KMS-11 (cell line): ENCODE measurements around the gene GABPA.
A peak's percentile ranks its signal among the peaks of the same experiment; 100 is the strongest.

Experiments used
- H2AFZ ChIP-seq: fragments of 200-600 bp; sonication (generic); 2 replicates; pipeline ENCODE4 v1.6.1; 2016; ENCODE audit warnings: antibody characterized with exemption, mixed run types, low read depth
- H3K27ac ChIP-seq: fragments of 200-600 bp; sonication (generic); 2 replicates; pipeline ENCODE4 v1.6.1; 2016; ENCODE audit warnings: mild to moderate bottlenecking, mixed run types
- H3K27me3 ChIP-seq: fragments of 200-600 bp; sonication (generic); 2 replicates; pipeline ENCODE4 v1.6.1; 2017; ENCODE audit warnings: mild to moderate bottlenecking, low read depth, mixed run types, moderate library complexity; ENCODE audit not compliant: insufficient read depth
- H3K36me3 ChIP-seq: fragments of 200-600 bp; sonication (generic); 2 replicates; pipeline ENCODE4 v1.6.1; 2017; ENCODE audit warnings: mild to moderate bottlenecking, mixed run types; ENCODE audit not compliant: insufficient read depth
- H3K4me1 ChIP-seq: fragments of 200-600 bp; sonication (generic); 2 replicates; pipeline ENCODE4 v1.6.1; 2016; ENCODE audit warnings: mild to moderate bottlenecking, low read depth, mixed run types; ENCODE audit not compliant: poor library complexity, severe bottlenecking
- H3K4me2 ChIP-seq: fragments of 200-600 bp; sonication (generic); 2 replicates; pipeline ENCODE4 v1.7.0; 2016; ENCODE audit warnings: mild to moderate bottlenecking, mixed run types
- H3K4me3 ChIP-seq: fragments of 200-600 bp; sonication (generic); IDR thresholded peaks from 2 replicates; pipeline ENCODE4 v1.6.1; 2017; ENCODE audit warnings: low read depth, low read length, mixed read lengths; ENCODE audit not compliant: insufficient read depth
- H3K79me2 ChIP-seq: fragments of 200-600 bp; sonication (generic); 2 replicates; pipeline ENCODE4 v1.6.1; 2016; ENCODE audit warnings: low read depth, mixed run types; ENCODE audit not compliant: insufficient read depth
- H3K9ac ChIP-seq: fragments of 200-600 bp; sonication (generic); 2 replicates; pipeline ENCODE4 v1.6.1; 2016; ENCODE audit warnings: mild to moderate bottlenecking, mixed run types
- H4K20me1 ChIP-seq: fragments of 200-600 bp; sonication (generic); 2 replicates; pipeline ENCODE4 v1.6.1; 2016; ENCODE audit warnings: mild to moderate bottlenecking, mixed run types; ENCODE audit not compliant: insufficient read depth
- TF ChIP-seq, protein P1 (sequence below): fragments of 200-600 bp; sonication (generic); conservative IDR thresholded peaks from 2 replicates; pipeline ENCODE4 v1.6.1; 2017; ENCODE audit warnings: low read depth, mild to moderate bottlenecking, antibody characterized with exemption, low read length, moderate library complexity, mixed read lengths

The GABPA gene

DNA sequence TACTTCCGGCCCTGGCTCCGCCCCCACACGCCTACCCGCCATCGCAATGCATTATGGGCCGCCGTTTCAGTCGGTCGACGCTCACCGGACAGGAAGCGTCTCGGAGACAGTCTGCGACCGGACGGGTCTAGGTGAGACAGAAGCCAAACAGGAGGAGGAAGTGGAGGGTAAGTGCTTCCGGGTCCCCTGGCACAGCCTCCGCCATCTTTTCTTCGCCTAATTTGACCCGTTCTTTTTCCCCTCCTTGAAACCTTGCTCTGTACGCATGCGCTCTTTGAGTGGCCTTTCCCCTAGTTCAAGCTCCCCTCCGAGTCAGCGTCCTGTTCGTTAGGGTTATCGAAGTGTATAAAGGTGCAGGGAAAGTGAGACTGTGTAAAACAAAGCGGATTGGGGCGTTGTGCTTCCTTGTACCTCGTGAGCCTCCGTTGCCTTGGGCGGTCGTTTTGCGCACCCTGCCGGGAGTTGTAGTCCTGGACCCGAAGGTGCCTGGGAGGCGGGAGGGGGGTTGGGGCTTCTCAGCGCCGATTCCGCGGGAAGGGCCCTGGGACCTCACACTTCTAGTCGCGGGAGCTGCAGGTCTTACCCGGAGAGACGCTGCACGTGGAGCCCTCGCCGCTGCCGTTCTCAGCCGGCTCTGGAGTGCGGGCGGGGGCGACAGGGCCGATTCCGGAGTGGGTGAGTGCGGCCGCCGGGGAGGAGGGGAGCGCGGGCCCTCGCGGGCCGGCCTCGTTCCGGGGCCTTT, at the start of gene GABPA, which contains the start of gene ATP5PF:
Gene GABPA (plus strand): TSS at position 69 of the 742 bp plus-strand sequence. CDS start 6,627 bp downstream, outside the sequence.
Gene ATP5PF (minus strand): TSS at position 1 of the 742 bp plus-strand sequence. CDS start 5,110 bp downstream, outside the sequence.
- Histone ChIP-seq H3K27me3 (no peaks in the 10 kb centered on the region), H3K27ac (peak within 1 kb of the TSS; percentile 100), H3K4me3 (no peak within 1 kb of the TSS), H3K36me3 (no peaks in the 10 kb centered on the region), H3K9ac (peak within 1 kb of the TSS; percentile 99), H3K4me2 (peak within 1 kb of the TSS; percentile 88), H2AFZ (peak within 1 kb of the TSS; percentile 97), H3K79me2 (peaks cover 81% of the 10 kb centered on the region), H4K20me1 (no peaks in the 10 kb centered on the region; the same call in 1 of the 2 replicates), H3K4me1 (peaks cover 27% of the 10 kb centered on the region)
- TF ChIP-seq, protein P1, sequence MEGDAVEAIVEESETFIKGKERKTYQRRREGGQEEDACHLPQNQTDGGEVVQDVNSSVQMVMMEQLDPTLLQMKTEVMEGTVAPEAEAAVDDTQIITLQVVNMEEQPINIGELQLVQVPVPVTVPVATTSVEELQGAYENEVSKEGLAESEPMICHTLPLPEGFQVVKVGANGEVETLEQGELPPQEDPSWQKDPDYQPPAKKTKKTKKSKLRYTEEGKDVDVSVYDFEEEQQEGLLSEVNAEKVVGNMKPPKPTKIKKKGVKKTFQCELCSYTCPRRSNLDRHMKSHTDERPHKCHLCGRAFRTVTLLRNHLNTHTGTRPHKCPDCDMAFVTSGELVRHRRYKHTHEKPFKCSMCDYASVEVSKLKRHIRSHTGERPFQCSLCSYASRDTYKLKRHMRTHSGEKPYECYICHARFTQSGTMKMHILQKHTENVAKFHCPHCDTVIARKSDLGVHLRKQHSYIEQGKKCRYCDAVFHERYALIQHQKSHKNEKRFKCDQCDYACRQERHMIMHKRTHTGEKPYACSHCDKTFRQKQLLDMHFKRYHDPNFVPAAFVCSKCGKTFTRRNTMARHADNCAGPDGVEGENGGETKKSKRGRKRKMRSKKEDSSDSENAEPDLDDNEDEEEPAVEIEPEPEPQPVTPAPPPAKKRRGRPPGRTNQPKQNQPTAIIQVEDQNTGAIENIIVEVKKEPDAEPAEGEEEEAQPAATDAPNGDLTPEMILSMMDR, result no peak

DNA sequence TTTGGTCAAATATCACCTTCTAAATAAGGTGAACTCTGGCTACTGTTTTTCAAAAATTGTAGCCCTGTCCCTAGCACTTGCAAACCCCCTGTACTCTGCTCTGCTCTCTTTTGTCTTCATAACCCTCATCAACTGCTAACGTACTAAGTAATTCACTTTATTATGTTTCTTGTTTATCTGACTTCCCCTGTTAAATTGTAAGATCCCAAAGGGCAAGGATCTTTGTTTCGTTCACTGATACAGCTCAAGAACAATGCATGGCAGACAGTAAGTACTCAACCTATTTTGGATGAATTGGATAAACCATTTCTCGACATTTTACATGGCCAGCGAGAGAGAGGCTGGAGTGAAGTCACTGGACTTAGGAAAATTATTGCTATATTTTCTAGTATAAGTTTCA, 47.0 kb upstream of the GABPA start:
- Histone ChIP-seq H3K36me3 (no peaks in the 10 kb centered on the region), H3K79me2 (no peaks in the 10 kb centered on the region), H3K27me3 (no peaks in the 10 kb centered on the region), H3K27ac (no peak overlapping the region), H3K4me3 (no peak overlapping the region), H3K9ac (no peak overlapping the region), H2AFZ (no peak overlapping the region), H4K20me1 (no peaks in the 10 kb centered on the region), H3K4me2 (no peak overlapping the region), H3K4me1 (no peaks in the 10 kb centered on the region)
- TF ChIP-seq, protein P1, result no peak

DNA sequence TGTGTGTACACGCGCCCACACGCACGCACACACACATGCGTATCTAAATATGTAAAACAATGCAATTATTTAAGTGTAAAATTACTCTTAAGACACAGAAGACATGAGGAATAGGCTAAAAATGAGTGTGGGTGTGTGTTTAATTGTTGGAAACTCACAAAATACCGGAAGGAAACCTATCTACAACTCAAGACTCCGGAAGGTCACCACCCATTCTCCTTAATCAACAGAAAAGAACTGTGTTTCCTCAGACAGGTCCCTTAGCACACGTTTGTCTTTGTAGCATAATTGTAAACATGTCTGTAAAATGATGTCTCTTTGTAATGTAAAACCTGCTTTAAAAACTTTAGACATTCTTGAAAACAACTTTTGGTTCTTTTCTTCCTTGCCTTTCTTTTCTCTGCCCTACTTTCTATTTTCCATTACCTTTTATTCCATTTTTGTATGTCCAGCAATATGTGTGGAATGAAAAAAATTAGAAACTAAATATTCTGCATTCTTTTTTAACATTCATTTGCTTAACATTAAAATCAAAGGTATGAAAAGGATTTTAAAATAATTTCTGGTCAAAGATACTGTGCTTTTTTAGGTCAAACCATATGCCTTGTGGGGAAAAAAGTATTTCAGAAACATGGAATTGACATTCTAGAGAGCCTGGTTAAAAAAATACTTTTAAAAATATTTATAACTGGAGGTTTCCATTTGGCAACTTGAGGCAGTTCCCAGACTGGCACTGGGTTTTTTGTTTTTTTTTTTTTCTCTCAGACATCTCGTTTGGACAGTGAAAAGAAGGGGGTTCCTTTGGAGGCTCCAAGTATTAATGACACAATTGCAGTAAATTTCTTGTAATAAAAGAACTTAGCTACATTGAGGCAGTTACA, 46.3 kb upstream of the GABPA start:
- TF ChIP-seq, protein P1, result no peak
- H3K4me3 ChIP-seq, result no peak overlapping the region
- no peaks in the 10 kb centered on the region for H3K27me3 ChIP-seq
- no peaks in the 10 kb centered on the region for H3K79me2 ChIP-seq
- H3K27ac ChIP-seq, result no peak overlapping the region
- H3K36me3 ChIP-seq, result no peaks in the 10 kb centered on the region
- no peak overlapping the region for H3K9ac ChIP-seq
- no peak overlapping the region for H3K4me2 ChIP-seq
- H2AFZ ChIP-seq, result no peak overlapping the region
- H4K20me1 ChIP-seq, result no peaks in the 10 kb centered on the region
- H3K4me1 ChIP-seq, result no peaks in the 10 kb centered on the region

DNA sequence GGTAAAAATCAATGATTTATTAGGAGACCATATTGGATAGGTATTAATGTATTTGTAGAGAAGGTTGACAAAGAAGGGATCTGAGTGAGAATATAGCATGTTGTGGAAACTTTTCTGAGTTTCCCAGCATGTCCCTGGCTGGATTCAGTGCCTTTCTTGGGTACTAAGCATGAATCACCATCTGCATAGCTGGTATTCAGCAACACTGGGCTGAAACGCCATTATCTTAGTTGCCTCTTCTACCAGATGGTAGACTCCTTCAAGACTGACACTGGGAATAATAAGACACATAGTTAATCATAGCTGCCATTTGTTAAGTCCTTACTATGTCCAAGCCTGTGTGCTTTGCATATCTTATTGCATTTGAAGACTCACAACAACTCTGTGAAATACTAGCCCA, 45.5 kb upstream of the GABPA start:
- Histone ChIP-seq H4K20me1 (no peaks in the 10 kb centered on the region), H3K4me3 (no peak overlapping the region), H3K27me3 (no peaks in the 10 kb centered on the region), H3K4me2 (no peak overlapping the region), H3K4me1 (no peaks in the 10 kb centered on the region), H3K79me2 (no peaks in the 10 kb centered on the region), H2AFZ (no peak overlapping the region), H3K27ac (no peak overlapping the region), H3K9ac (no peak overlapping the region), H3K36me3 (no peaks in the 10 kb centered on the region)
- TF ChIP-seq, protein P1, result no peak
